HG03558 (cell line): ENCODE results near the gene DENND2A.
"Not testable (repeated sequence)": the region's sequence is repeated elsewhere in the genome, so short reads cannot be mapped to it uniquely, and the experiment has no call there.

Experiments used
- ATAC-seq: cut with Tn5 transposase; IDR thresholded peaks from one replicate; pipeline ENCODE4 v1.9.1; 2021; ENCODE audit warnings: moderate number of reproducible peaks; ENCODE audit not compliant: unreplicated experiment; ENCODE audit errors: extremely low read depth

The DENND2A gene, protein sequence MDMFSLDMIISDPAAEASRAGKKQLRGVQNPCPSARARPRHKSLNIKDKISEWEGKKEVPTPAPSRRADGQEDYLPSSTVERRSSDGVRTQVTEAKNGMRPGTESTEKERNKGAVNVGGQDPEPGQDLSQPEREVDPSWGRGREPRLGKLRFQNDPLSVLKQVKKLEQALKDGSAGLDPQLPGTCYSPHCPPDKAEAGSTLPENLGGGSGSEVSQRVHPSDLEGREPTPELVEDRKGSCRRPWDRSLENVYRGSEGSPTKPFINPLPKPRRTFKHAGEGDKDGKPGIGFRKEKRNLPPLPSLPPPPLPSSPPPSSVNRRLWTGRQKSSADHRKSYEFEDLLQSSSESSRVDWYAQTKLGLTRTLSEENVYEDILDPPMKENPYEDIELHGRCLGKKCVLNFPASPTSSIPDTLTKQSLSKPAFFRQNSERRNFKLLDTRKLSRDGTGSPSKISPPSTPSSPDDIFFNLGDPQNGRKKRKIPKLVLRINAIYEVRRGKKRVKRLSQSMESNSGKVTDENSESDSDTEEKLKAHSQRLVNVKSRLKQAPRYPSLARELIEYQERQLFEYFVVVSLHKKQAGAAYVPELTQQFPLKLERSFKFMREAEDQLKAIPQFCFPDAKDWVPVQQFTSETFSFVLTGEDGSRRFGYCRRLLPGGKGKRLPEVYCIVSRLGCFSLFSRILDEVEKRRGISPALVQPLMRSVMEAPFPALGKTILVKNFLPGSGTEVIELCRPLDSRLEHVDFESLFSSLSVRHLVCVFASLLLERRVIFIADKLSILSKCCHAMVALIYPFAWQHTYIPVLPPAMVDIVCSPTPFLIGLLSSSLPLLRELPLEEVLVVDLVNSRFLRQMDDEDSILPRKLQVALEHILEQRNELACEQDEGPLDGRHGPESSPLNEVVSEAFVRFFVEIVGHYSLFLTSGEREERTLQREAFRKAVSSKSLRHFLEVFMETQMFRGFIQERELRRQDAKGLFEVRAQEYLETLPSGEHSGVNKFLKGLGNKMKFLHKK

DNA sequence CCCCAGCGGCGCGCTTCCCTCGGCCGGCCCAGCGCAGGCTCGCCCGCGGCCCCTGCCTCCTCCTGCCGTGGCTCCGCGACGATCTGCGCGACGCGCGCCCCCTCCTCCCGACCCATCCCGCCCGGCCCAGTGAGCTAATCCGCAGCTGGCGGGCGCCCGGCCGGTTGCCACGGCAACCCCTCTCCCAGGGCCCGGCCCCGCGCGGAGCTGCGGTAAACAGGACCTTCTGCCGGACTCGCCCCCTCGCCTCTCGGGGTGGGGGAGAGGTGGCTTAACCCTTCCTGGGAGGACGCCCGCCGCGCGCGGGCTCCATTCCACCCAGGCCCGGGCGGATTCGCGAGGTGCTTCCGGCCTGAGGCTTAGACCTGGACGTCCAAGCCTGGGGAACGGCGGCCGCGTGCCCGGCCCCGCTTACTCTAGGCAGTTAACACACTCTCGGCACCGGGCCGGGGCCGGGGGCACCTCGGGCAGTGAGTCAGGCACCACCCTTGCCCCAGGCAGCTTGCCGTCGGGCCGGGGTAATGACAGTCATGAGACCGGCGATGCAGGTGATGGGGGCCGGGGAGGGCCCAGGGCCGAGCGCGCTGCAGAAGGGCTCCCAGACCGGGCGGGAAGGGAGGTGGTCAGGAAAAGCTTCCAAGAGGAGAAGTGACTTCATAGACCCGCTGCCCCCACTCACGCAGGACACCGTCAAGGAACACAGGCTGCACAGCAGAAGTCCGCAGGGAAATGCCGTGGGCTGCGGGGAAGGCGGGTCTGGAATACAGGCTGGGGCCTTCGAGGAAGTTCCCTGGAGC, at the start of gene DENND2A:
Gene DENND2A, minus strand, starts transcription at position 87 of the 797 bp plus-strand sequence. CDS start 38,416 bp downstream, outside the sequence.
- ATAC-seq, result no peak

DNA sequence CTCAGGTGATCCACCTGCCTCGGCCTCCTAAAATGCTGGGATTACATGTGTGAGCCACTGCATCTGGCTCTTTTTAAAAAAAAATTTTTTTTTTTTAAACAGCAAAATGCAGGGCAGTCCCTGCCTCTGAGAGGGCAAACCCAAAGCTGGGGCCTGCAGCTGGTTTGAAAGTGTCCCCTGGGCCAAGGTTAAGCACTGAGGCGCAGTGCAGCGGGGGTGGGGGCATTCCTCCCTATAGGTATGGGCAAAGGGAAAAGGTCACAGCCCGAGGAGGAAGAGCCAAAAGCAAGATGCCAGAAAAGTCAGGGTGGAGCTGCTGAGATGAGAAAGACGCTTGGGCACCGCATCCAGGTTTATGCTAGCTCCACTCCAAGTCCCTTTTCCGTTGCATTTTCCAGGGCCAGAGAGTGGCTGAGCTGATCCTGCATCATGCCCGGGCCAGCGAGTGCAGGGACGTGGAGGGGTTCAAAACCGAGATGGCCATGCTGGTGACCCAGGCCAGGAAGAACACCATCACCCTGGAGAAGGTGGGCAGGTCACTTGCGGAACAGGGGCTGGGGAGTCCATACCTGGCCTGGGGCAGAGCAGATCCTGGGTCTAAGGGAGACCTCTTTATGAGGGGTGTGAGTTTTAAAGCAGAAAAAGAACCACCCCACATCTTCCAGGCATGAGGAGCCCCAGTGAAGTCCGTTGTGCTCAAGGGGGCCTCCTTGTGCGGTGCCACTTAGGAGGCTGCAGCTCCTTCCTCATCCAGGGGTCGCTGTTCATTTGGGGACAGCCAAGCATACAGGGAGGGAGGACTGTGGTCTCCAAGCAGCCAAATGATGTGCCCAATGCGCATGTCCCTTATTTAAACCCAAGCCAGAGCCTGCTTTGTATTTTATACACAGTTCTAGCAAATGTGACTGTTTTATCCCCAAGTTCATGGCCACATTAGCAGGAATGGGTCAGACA, 48.9 kb upstream of the DENND2A start:
- ATAC-seq, result no peak

DNA sequence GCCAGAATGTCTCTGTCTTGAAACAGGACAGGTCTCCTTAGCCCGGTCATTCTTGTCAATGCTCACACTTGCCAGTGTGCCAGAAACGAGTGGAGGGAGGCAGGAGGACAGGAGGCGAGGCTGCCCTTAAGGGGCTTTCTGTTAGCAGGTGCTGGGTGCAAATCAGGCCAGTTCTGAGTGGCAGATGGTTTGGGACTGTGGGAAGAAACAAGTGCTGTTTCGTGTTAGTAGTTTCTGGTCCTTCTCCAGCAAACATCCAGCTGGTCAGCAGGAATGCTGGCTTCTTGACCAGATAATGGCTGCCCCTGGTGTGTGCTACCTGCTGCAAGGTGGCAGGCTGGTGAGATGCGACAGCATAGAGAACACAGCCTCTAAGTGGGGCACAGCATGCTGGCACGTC, 47.7 kb upstream of the DENND2A start:
- ATAC-seq, result no peak

DNA sequence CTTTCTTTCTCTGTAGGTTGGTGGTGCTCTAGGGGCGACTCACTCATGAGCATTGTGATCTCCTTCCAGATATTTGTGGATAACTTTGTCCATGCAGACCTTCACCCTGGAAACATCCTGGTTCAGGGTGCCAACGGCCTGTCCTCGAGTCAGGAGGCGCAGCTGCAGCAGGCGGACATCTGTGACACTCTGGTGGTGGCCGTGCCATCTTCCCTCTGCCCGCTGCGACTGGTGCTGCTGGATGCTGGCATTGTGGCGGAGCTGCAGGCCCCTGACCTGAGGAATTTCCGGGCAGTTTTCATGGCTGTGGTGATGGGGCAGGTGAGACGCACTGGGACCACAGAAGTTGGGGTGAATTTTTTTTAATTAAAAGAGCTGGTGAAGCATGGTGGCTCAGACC, 46.3 kb upstream of the DENND2A start:
- ATAC-seq, result no peak

DNA sequence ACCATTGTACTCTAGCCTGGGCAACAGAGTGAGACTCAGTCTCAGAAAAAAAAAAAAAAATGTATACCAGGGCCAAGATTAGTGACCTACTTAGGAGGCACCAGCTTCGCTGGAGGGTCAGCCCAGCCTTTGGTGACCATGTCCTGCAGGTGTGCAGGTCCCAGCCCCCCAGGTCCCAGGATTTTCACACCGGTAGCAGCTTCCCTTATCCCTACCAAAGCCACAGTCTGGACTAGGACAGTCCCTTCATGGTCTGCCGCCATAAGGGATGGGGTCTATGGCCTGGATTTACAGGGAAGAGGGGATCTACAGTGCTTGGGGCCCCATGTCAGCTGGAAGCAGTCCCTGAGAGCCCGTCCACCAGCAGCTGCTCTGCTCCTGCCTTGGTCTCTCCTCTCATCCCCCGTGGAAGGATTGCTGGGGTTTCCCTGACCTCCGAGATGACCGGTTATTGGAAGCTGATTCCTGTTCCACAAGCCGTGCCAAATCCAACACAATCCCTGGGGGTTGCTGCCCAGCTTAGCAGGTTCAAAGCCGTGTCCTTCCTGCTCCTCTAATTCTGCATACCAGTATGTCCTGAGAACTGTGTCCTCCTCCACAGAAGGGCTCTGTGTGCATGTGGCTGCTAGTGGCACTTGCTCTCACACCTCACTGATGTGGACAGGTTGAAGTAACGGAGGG, 44.9 kb upstream of the DENND2A start:
- ATAC-seq, result no peak

DNA sequence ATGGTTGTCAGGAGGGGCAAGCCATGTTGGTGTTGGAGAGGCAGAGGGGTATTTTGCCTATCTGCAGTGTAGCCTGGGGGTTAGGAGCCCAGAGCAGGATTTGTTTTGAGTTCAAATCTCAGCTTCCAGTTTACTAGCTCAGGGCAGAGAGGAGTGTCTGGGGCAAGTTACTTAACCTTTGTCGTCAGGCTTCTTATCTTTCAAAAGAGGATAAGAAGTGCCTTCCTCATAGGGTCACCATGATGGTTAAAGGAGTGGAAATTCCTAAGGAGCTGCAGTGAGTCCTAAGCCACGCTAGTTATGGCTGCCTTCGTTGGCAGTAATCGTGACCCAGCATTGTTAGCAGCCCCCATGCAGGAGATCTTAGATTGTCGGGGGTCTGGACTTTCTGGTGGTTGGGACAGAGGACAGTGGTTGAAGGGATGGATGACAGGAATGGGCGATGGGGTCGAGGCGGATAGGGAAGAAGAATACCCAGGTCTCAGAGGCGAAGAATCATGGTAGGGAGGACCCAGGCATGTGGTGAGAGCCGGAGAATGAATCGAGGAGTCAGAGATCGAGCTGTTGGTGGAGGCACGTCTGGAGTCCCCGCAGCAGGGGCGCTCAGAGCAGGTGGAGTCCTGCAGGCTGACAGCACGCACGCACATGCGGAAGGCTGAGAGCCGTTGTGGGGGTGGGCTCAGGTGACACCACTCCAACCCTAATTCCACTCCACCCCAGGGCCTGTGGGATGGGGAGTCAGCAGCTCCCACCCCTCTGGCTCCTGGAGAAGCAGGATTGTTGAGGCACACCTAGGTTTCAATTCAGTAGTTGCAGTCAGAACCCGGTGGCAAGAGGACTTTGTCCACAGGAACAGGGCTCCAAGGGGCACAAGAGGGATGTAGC, 43.7 kb upstream of the DENND2A start:
- ATAC-seq, result no peak

DNA sequence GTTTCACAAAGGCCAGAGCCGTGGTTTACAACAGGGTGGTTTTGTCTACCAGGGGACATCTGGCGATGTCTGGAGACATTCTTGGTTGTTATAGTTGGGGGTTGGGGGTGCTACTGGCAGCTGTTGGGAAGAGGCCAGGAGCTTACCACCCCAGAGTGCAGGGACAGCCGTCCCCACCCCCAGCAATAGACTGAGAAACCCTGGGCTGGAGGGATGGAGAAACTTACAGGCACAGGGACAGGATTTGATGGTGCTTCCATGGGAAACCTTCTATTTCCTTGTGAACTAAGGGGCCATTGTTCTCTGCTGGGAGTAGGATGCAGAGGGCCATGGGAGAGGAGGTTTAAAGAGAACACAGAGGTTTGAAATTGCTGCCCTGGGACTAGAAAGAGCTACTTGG, 43.0 kb upstream of the DENND2A start:
- ATAC-seq, result no peak

DNA sequence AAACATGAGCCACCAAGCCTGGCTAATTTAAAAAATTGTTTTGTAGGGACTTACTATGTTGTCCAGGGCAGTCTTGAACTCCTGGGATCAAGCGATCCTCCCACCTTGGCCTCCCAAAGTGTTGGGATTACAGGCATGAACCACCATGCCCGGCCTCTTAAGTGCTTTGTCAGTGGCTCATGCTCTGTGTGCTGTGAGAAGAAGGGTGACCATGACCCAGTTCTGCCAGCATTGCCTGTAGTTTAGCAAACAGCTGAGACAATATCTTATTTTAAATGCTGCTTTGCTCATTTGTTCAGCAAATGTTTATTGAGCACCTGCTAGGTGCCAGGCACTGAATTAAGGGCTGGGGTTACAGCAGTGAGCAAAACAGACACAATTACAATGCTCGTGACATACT, 41.2 kb upstream of the DENND2A start:
- no peak for ATAC-seq

DNA sequence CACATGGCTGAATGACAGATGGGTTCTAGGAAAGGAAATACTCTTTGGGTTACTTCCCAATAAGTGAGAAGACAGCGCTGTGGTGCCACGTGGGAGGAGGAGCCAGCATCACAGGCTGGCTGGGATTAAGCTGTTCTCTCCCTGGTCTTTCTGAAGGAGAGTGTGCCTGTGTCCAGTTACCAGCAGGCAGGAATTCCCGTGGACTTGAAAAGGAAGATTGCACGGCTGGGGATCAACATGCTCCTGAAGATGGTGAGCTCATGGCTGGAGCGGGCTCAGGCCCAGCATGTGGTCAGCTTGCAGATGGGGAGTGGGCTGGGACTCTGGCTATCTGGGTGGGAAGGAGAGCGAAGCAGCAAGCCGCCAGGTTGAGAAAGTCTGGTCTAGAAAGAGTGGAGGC, 40.3 kb upstream of the DENND2A start:
- no peak for ATAC-seq

DNA sequence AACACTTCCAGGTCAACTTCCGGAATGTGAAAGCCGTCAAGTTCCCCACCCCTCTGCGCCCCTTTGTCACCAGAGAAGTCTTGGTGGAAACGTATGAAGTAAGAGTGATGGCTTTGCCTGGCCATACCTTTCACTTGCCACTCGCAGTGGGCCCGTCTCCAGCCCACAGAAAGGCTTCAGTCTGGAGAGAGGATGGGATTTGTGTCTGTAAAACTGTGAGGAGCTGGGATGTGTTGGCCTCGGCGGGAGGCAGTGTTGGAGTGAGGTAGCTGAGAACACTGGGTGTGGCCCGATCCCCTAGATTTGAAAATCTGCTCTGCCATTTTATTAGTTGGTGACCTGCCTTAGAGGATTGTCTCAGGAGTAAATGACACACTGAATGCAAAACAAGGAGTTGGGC, 38.6 kb upstream of the DENND2A start:
- ATAC-seq, result no peak

DNA sequence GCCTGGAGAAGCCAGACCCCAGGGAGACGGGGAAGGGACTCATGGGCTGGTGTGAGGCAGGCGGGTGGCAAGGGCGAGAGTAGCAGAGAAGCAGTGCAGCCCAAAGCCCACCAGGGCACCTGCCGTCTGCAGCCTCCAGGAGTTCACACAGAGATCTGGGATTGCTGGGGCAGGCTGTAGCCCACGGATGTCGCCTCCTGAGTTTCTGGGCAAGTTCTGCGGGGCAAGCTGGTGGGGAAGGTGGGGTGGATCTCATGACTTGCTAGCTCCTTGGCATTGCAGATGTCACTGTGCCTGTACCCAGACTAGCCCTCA, 38.2 kb upstream of the DENND2A start:
- no peak for ATAC-seq

DNA sequence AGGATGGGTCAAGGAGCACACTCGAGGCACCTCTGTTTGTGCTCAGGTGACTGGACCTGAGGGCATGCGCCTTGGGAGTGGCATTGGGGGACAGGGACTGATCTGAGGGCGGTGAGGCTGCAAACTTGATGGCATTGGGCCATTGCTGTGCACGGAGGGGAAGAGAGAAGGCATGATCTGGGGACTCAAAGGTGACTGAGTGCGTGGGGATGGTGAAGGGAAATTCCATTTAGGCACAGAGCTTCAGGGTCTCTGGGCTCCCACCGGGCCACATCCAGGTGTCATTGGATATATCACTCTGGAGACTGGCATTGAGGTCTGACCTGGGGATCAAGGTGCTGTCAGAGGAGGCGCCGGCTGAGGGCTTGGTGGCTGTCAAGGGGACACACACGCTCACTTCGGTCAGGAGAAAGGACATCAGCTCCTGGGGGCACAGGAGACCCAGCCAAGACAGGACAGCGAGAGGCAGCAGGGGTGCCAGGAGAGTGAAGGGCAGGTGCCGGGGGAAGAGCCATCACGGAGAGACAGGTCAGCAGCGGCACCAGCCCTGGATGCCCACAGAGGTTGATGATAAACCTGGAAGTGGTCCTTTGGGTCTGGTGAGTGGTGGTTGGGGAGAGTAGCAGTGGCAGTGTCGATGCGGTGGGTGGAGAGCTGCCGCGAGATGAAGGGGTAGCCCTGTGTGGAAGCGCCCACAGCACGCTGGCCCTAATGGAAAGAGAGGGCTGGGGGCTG, 37.6 kb upstream of the DENND2A start:
- no peak for ATAC-seq

DNA sequence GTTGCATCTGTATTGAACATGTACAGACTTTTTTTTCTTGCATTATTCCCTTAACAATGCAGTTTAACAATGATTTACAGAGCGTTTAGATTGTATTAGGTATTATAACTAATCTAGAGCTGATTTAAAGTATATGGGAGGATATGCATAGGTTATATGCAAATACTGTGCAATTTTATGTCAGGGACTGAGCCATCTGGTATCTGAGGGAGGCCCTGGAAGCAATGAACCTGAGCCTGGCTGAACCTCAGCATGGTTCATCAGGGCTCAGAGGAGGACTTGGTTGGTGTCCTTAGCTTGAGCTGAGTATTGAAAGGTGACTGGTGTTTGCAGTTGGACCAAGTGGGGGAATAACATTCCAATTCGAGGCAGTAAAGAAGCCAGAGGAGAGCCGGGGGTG, 36.9 kb upstream of the DENND2A start:
- no peak for ATAC-seq

DNA sequence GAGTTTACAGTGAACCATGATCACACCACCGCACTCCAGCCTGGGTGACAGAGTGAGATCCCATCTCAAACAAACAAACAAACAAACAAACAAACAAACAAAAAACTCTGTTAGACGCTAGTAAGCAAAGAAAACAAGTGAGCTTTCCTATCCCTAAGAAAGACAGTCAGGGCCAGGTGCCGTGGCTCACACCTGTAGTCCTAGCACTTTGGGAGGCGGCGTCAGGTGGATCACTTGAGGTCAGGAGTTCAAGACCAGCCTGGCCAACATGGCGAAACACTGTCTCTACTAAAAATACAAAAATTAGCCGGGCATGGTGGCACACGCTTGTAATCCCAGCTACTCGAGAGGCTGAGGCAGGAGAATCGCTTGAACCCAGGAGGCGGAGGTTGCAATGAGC, 36.3 kb upstream of the DENND2A start:
- not testable (repeated sequence) for ATAC-seq

DNA sequence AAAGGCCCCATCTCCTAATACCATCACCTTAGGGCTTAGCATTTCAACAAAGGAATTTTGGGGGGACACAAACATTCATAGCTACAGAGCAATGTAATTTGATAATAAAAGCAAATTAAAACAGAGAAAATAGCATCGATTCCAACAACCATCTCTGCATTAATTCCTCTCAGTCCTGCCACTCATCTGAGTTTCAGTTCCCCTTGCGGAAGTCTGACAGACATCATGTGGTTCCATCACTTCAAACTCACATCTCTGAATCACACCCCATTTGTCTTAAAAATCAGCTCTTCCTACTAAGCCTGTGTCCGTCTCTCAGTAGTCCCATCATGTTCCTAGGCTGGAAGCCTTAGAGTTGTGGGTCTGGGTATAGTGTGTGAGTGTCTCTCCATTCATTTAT, 35.7 kb upstream of the DENND2A start:
- ATAC-seq, result peak; percentile 54

DNA sequence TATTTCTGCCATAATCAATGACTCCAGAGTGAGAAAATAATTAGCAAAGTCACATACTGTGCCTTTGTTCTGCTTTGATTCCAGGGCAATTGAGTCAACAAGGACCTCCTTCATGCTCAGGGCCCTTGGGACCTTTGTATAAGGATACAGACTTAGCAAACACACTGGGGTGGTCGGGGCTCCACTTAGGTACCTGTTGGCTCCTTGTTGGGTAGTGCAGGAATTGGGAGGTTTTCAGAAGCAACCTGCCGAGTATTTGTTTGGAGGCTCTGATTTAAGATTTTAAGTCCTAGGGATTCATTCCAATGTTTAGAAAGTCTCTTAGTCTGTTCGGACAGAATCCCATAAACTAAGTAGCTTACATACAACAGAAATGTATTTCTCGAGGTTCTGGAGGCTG, 35.1 kb upstream of the DENND2A start:
- ATAC-seq, result no peak
